SIG-M5 (cell line): ENCODE measurements around the gene DHRSX.
"Not testable (repeated sequence)": the region's sequence is repeated elsewhere in the genome, so short reads cannot be mapped to it uniquely, and the experiment has no call there.

ENCODE experiments used
- DNase-seq: peaks from one replicate; lab custom pipeline; 2025; lab: John Stamatoyannopoulos, UW

DHRSX gene

GRCh38 chrX:2497961-2498780, 2.6 kb downstream of the DHRSX start:
- no peak for DNase-seq

GRCh38 chrX:2495595-2495994, 5.2 kb downstream of the DHRSX start:
- no peak for DNase-seq

GRCh38 chrX:2492531-2493218, 8.1 kb downstream of the DHRSX start:
- DNase-seq, result no peak

- DNase-seq, result no peak
These were observed 10.1 kb downstream of the DHRSX start for GRCh38 chrX:2490634-2491033.

- DNase-seq, result no peak
These were observed 11.0 kb downstream of the DHRSX start for GRCh38 chrX:2489446-2490445.

GRCh38 chrX:2488621-2489285, 12.0 kb downstream of the DHRSX start:
- DNase-seq, result no peak

GRCh38 chrX:2487366-2487765, 13.4 kb downstream of the DHRSX start:
- no peak for DNase-seq

- no peak for DNase-seq
These were observed 14.2 kb downstream of the DHRSX start for GRCh38 chrX:2486476-2487133.

- no peak for DNase-seq
These were observed 14.9 kb downstream of the DHRSX start for GRCh38 chrX:2485789-2486345.

- no peak for DNase-seq
These were observed 15.8 kb downstream of the DHRSX start for GRCh38 chrX:2484721-2485648.

- DNase-seq, result no peak
These were observed 16.5 kb downstream of the DHRSX start for GRCh38 chrX:2484256-2484655.

- DNase-seq, result no peak
These were observed 17.2 kb downstream of the DHRSX start for GRCh38 chrX:2483398-2484060.

GRCh38 chrX:2481597-2481996, 19.2 kb downstream of the DHRSX start:
- not testable (repeated sequence) for DNase-seq

GRCh38 chrX:2479982-2480381, 20.8 kb downstream of the DHRSX start:
- DNase-seq, result not testable (repeated sequence)

GRCh38 chrX:2479420-2479780, 21.4 kb downstream of the DHRSX start:
- DNase-seq, result no peak

GRCh38 chrX:2478546-2479419, 22.0 kb downstream of the DHRSX start:
- no peak for DNase-seq

- DNase-seq, result not testable (repeated sequence)
These were observed 23.5 kb downstream of the DHRSX start for GRCh38 chrX:2477313-2477712.
